Renal pelvis (tissue), 3 donors: ENCODE data around the gene TIMM17B. TPM values are rescaled to one million over a fixed set of nuclear protein-coding genes. Genes with fewer than 3 reads are reported as not detected.

Experiments used
- polyA plus RNA-seq, 3 donors: library from polyadenylated mRNA; unstranded; fragments of 120-200 nt; gene quantifications; one replicate each; pipeline ENCODE4 v1.2.1, GENCODE V29; 2013; ENCODE audit not compliant: insufficient read length in 3 of 3

The TIMM17B gene
- polyA plus RNA-seq, 3 donors = 43.6 to 58.7 (median 52.7) TPM

Other genes starting within 250 kb of the TIMM17B start
- gene WAS, start 214.0 kb downstream of the TIMM17B start, polyA plus RNA-seq = 1 to 10 TPM; 2.7 to 4.9 (median 4.0) TPM
- 1 to 10 TPM; 7.0 to 8.2 (median 7.7) TPM for gene SUV39H1, start 201.0 kb downstream of the TIMM17B start, polyA plus RNA-seq
- 1 to 10 TPM in 2 of 3 donors, under 1 TPM in 1; 0.79 to 1.4 (median 1.2) TPM for gene GLOD5, start 136.0 kb downstream of the TIMM17B start, polyA plus RNA-seq
- under 1 TPM; 0.44 to 0.87 (median 0.54) TPM for gene GATA1, start 111.2 kb downstream of the TIMM17B start, polyA plus RNA-seq
- gene HDAC6, start 95.7 kb downstream of the TIMM17B start, polyA plus RNA-seq = 100 to 1,000 TPM; 165 to 202 (median 198) TPM
- under 1 TPM in 2 of 3 donors, not detected in 1; 0.13 to 0.24 TPM for gene ERAS, start 71.3 kb downstream of the TIMM17B start, polyA plus RNA-seq
- 10 to 100 TPM; 14.1 to 20.0 (median 14.9) TPM for gene PCSK1N, start 62.2 kb downstream of the TIMM17B start, polyA plus RNA-seq
- gene PQBP1, start 162 bp upstream of the TIMM17B start, polyA plus RNA-seq = 10 to 100 TPM; 76.5 to 86.0 (median 84.2) TPM
- gene SLC35A2, start 13.9 kb upstream of the TIMM17B start, polyA plus RNA-seq = 10 to 100 TPM; 28.7 to 38.8 (median 36.5) TPM
- 1 to 10 TPM; 6.5 to 7.9 (median 6.9) TPM for gene PIM2, start 21.3 kb upstream of the TIMM17B start, polyA plus RNA-seq
- 10 to 100 TPM; 65.9 to 68.3 (median 66.0) TPM for gene OTUD5, start 59.8 kb upstream of the TIMM17B start, polyA plus RNA-seq
- 1 to 10 TPM; 2.9 to 3.9 (median 3.0) TPM for gene KCND1, start 74.1 kb upstream of the TIMM17B start, polyA plus RNA-seq
- gene GRIPAP1, start 104.5 kb upstream of the TIMM17B start, polyA plus RNA-seq = 10 to 100 TPM; 46.7 to 66.3 (median 62.1) TPM
- gene TFE3, start 145.6 kb upstream of the TIMM17B start, polyA plus RNA-seq = 10 to 100 TPM; 31.8 to 38.9 (median 37.5) TPM
- gene CCDC120, start 161.2 kb upstream of the TIMM17B start, polyA plus RNA-seq = 10 to 100 TPM; 11.9 to 16.8 (median 14.7) TPM
- 10 to 100 TPM; 37.1 to 44.2 (median 39.6) TPM for gene PRAF2, start 176.2 kb upstream of the TIMM17B start, polyA plus RNA-seq
- 10 to 100 TPM; 54.8 to 61.8 (median 60.6) TPM for gene WDR45, start 182.1 kb upstream of the TIMM17B start, polyA plus RNA-seq
- gene GPKOW, start 226.0 kb upstream of the TIMM17B start, polyA plus RNA-seq = 10 to 100 TPM; 24.8 to 26.0 (median 25.9) TPM